Activated naive CD4-positive, alpha-beta T cell treated with Interleukin-2 at 50 U/mL for 16 hours (primary cell): Measurements from ENCODE around the gene SACM1L.

Experiments used
- DNase-seq: peaks from one replicate; pipeline ENCODE4 v3.0.0-alpha.2; 2020

Gene SACM1L, protein sequence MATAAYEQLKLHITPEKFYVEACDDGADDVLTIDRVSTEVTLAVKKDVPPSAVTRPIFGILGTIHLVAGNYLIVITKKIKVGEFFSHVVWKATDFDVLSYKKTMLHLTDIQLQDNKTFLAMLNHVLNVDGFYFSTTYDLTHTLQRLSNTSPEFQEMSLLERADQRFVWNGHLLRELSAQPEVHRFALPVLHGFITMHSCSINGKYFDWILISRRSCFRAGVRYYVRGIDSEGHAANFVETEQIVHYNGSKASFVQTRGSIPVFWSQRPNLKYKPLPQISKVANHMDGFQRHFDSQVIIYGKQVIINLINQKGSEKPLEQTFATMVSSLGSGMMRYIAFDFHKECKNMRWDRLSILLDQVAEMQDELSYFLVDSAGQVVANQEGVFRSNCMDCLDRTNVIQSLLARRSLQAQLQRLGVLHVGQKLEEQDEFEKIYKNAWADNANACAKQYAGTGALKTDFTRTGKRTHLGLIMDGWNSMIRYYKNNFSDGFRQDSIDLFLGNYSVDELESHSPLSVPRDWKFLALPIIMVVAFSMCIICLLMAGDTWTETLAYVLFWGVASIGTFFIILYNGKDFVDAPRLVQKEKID

DNA sequence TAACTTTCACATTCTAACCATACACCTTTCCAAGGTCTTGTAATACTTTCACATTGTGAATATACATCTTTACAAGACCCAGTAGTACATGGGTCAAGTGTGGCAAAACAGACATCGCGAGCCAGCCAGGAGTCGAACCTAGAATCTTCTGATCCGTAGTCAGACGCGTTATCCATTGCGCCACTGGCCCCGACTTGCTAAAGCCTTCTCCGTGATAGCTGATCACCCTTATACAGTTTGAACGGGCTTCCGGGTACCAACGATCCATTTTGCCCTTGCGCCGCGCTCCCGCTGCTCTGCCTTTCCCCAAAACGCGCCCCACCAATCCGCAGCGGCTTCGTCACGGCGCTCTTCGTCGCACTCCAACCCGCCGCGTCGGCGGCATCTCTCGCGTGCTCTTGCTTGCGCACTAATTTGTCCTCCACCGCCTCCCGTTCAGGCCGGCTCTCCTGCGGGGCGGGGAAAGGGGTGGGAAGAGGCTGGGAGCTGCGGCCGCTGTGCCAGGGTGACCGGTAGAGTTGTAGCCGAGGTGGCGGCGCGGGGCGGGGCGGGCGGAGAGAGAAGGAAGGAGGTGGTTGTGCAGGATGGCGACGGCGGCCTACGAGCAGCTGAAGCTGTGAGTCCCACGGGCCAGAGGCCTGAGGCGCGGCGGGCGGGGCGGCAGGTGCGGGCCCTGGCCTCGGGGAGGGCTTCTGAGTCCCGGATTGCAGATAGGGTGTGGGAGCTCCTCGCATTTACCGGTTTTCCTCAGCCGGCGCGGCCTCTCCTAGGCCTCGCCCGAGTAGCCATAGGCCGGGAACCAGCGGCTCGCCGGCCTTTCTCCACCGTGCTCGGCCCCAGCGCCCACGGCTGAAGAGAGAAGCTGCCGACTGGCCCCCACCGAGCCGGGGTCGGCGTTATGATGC lies at the start of gene SACM1L:
SACM1L (plus strand) TSS at position 515 of the 905 bp plus-strand sequence; CDS start at position 585, 70 bp downstream.
- peak; percentile 96 for DNase-seq

DNA sequence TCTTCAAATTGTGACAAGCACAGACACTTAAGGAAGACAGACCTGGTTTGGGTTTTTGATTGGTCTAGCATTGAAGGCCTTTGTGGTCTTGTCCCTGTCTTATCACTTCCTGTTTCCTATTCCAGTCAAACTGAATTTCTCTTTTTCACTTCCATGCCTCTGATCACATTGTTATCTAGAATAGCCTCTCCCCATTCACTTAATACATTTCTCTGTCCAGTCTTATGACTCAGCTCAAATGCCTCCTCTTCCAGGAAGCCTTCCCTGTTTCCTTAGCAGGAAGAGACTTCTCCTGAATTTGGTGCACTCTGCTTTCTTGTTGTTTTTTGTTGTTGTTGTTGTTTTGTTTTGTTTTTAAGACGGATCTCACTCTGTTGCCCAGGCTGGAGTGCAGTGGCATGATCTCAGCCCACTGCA lies 49.1 kb upstream of the SACM1L start:
- no peak for DNase-seq

DNA sequence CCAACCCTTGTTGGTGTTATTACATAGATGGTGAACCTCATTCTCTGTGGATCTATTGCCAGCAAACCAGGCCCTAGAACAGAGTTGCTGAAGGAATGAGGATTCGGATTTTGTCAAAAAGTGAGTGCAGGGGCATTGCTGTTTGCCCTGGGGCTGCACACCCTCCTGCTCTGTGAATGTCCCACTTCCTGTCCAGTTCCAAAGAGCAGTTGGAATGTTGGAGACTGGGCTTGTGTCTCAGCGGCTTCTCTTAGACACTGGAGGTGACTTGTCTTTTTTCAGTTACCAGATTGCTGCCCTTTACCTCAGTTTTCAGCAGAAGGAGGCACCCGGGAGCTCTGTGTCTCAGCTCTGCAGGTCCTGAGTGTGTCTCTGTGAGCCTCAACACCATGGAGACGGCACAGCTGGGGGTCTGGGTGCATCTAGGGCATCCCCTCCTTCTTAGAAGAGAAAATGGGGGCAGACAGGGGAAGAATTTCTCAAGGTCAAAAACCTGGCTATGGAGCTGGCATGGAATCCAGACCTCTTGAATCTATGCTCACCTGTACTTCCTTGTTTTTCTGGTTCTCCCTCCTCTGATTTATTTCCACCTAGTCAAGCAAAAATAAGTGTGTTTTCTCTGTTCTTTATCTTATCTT lies 48.4 kb upstream of the SACM1L start:
- DNase-seq = no peak

DNA sequence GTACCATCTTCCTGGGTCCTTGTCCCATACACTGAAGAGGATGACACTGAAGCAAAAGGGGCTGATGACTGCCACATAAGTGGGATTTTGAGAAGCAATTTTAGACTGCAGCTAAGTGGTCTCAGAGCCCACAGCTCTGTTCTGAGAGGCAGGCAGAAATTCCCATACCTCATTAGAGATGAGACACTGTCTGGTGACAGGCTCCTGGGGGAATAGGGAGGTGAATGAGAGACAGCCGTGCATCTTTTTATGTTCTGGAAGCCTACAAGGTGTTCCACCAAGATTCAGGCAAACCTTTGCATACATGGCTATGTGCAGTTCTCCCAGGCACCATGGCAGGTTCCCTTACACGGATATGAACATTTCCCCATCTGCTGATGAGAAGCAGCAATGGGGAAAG lies 47.4 kb upstream of the SACM1L start:
- DNase-seq = no peak

DNA sequence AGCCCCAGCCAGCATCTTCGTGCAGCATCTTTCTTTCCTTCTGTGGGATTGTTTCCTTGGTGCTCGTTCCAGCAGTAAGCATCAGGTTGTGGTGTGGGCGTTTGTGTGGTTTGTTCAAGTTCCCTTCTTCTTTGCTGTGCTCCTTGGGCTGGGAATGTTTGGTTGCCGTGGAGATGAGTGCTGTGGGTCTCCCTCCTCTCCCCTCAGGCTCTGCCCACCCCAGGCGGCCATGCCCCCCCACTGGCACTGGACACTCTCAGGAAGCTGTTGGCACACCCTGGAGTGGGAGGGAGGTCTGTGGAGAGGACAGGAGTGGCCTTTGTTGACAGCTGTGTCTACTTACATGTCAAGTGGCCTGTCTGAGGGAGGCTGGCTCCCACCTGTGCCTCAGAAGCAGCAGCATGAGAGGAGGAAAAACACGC lies 46.5 kb upstream of the SACM1L start:
- no peak for DNase-seq

DNA sequence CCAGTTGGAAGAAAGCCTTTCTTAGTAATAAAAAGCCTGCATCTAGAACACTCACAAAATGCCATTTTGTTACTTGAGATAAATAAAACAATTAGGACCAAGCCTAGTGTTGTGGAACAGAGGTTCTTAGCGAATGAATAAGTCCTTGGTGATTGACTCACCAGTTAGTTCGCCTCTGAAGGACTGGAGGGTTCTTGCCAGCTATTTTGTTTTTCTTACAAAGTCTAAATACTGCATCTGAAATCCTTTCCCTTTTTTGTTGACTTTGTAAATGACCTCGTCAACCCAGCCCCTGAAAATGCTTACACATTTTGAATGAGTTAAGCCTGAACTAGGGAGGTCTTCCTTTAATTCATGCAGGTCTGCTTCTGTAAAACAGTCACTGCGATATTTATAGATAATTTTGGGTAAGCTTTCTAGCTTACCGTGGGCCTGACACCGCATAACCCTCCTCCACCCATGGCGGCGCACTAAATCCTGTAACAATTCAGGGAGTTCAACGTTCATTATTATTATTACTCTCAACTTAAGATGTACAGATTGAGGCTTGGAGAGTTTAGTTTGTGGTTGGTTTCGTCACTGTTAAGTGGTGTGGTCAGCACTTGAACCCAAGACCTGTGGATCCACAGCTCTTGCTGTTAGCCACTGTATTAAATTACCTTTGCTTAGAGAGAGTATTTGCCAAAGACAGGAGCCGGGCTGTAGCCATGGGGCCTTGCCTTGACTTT lies 45.0 kb upstream of the SACM1L start:
- DNase-seq = no peak

DNA sequence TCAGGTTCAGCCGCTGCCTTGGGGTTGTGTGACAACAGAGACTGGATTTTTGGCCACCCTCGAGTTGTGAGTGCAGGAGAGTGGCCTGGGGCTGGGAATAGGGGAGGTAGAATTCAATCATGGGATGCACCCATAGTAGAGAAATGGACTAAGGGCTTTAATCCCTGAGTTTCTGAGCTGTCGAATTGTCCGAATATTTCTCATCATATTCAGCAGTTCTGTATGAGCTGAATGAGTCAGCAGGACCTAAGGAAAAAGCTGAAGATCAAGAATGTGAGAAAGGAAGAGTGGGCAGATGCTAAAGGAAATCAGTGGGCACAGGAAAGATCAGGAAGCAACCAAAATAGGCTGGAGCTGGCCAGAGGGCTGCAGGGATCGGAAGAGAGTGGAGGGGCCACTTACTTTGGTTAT lies 44.4 kb upstream of the SACM1L start:
- no peak for DNase-seq

DNA sequence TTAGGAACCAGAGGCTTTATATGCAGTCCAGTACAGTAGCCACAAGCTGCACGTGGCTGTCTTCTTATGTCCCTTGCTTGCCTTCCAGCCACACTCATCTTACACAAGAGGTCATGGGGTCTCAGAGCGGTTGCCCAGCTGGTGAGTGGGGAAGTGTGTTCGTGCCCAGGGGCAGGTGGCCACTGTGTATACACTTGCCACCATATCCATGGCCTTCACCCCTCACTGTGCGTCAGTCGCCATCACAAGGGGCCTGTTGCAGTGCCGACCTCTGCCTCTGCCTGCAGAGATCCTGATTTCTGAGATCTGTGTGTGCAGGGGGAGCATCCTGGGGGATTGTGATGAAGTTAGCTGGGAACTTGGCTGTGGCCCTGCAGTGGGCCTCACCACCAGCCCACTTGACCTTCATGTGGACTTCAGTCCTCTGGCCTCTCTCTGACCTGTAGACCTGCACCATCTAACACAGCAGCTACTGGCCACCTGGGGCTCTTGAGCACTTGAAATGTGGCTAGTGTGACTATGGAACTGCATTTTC lies 43.1 kb upstream of the SACM1L start:
- DNase-seq = no peak

DNA sequence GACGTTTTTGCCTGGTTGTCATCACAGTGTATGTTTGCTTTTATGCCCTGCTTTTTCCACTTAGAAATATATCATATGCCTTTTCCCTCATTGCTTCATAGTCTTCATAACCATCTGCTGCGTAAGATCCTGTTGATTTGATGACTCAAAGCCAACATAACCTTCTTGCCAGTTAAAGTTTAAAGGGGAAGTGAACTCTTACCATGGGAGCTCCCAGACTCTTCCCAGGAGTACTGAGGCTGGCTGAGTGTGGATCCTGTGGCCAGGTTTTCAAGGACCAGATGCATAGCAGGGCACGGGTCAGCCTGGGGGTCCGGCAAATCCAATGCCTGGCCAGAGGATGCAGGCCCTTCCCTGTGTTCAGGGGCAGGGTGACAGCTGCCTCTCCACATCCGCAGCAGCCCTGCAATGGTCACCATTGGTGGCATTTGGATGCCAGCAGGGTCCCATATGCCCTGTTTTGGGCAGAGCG lies 42.0 kb upstream of the SACM1L start:
- no peak for DNase-seq

DNA sequence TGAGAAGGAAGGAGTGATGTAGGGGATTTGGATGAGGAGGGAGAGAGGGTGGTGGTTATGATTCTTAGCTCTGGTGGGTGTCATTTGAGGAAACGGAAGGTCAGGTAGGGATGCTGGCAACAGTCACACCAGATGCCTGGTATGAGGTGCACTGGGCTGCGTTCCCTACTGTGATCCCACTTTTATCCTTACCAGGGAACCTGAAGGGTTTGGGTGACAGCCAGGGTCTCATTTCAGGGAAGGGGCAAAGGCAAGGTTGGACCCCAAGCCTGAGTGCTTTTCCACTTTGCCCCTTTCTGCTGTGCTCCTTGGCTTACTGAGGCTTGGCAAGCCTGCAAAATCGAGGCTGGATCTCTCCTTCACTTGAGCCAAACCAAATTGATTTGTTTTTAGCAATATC lies 36.0 kb upstream of the SACM1L start:
- DNase-seq = no peak

DNA sequence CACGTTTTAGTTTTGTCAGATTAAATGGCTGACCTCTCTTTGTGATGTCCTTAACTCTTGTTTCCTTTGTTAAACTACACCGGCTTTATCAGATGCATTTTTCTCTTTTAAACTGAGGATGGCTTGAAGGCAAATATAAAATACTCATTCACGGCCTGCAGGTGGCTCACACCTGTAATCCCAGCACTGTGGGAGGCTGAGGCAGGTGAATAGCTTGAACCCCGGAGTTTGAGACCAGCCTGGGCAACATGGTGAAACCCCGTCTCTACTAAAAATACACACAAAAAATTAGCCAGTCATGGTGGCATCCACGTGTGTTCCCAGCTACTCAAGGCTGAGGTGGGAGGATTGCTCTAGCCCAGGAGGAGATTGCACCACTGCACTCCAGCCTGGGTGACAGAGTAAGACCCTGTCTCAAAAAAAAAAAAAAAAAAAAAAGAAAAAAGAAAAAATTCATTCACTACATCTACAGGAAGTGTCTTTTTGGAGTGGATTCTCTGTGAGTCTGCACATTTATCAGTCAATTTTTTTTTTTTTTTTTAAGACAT lies 34.7 kb upstream of the SACM1L start:
- no peak for DNase-seq

DNA sequence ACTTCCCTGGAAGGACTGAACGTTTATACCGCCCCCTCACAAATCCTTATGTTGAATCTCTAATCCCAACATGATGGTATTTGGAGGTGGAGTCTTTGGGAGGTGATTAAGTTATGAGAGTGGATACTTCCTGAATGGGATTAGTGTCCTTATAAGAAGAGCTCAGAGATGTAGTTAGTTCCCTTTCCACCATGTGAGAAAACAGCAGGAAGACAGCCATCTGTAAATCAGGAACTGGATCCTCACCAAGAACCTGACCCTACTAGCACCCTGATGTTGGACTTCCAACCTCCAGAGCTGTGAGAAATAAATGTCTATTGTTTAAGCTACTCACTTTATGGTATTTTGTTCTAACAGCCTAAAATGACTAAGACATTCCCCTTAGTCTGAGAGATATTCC lies 33.3 kb upstream of the SACM1L start:
- DNase-seq = no peak

DNA sequence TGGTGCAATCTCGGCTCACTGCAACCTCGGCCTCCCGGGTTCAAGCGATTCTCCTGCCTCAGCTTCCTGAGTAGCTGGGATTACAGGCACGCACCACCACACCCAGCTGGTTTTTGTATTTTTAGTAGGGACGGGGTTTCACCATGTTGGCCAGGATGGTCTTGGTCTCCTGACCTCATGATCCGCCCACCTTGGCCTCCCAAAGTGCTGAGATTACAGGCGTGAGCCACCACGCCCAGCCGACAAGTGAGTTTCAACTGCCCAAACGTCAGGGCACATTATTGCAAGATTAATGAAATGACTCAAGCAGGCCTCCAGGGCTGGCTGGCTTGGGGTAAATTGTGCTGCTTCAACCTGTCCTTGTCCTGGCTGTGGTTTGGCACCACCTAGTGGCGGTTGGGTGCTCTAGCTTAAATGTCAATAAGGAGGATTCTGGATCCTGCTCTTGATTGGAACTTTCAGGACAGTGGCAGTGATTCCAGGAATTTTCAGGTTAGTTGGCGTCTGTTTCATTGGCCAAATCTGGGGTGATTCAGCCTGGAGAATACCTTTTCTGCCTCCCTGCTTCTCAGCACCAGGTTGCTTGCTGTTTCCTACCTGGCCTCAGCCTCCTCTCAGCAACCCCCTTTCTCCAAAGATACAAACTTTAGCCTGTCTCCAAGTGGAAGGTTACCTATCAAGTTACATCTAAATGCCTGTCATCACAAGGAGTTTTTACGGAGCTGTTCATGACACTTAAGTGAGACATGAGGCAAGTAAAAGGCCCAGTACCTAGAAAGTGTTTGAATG lies 32.4 kb upstream of the SACM1L start:
- peak; percentile 86 for DNase-seq

DNA sequence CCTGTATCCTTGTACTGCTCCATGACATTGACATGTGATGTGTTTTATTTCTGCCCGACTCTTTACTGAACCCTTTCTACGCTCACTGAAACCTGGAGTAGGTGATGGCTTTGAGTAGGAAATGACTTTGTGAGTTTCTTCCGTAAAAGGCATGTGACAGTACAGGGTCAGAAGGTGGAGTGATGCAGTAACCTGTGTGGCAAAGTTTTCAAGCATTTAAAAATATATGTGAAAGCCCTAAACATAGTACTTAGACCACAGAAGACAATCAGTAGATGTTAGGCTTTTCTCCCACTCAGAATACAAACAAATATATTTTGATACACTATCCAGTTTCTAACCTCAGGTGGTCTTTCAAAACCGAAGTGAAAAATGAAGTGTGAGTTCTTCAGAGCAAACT lies 31.3 kb upstream of the SACM1L start:
- no peak for DNase-seq

DNA sequence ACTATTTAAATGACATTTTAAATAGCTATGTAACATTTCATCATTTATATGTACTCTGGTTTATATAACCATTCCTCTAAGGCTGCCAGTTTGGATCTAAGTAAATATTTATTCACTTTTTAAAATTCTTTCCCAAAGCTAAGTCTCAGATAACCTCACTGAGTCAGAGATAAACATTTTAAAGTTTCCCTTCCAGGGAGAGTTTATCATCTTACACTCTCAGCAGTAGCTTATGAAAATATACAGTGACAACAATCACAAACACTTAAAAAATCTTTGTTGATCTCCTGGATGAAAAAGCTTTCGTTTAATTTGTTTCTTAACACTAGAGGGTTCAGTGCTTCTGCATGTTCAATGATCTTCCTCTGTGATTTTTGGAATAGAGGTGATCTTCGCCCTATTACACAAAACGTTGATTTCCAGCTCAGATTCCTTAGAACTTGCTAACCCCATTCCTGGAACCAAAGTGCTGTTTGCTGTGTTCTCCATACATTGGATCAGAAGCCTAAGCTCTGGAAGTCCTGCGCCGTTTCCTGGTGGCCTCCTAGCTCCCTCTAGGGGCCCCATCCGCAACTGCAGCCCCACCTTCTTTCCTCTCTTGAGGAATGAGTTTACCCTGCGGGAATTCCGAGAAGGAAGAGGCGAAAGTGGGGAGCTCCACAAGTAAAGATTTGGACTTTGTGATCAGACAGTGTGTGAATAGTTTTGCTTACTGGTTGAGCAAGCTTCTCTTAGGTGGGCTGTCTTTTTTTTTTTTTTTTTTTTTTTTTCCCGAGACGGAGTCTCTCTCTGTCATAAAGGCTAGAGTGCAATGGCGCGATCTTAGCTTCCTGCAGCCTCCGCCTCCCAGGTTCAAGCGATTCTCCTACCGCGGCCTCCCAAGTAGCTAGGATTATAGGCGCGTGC lies 29.3 kb upstream of the SACM1L start:
- DNase-seq = peak; percentile 52

DNA sequence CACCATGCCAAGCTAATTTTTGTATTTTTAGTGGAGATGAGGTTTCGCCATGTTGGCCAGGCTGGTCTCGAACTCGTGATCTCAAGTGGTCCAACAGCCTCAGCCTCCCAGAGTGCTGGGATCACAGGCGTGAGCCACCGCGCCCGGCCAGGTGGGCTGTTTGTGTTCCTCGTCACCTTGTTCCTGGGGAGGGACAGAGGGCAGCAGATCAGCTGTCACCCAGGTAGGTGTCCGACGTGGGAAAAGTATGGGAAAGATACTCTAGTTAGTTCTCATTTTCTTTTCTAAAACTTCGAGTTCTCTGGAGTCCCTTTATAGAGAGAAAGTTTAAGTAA lies 28.7 kb upstream of the SACM1L start:
- DNase-seq = no peak

DNA sequence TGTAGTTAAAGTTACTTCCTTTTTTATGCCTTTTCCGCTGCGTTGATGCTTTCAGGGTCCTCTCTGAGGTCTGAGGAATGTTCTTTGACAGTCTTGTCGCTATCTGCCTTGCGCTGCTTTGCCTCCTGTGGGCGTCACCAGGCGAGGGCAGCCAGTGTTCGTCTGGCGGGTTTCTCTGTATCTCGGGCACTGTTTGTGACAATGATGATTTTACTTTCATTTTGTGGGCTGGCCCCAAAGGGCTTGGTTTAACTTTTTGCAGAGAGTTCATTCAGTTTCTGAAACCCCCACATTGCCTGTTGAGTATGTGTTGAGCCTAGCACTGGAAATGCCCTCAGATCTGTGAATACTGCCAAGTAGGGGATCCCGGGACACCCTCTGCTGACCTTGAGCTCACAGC lies 24.6 kb upstream of the SACM1L start:
- DNase-seq = peak; percentile 79

DNA sequence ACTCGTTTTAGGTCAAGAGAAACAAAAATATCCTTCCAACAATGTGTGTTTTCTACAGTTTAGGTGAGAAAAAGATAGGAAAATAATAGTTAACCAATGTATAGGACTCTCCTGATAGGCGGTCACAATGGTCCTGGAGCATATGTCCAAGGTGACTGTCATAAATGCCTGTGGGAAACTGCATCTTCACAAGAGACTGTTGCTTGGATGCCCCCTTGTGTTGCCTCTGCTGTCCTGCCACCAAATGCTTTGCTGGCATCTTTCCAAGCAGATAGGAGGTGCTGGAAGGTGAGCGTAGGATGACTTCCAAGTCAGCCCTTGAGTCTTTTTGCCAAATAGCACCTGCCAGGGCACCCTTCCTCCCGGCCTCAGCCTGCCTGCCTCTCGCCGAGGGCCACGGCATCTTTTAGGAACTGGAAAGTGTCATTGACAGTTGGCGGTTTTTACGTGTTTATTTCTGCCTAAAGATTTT lies 24.1 kb upstream of the SACM1L start:
- peak; percentile 55 for DNase-seq

DNA sequence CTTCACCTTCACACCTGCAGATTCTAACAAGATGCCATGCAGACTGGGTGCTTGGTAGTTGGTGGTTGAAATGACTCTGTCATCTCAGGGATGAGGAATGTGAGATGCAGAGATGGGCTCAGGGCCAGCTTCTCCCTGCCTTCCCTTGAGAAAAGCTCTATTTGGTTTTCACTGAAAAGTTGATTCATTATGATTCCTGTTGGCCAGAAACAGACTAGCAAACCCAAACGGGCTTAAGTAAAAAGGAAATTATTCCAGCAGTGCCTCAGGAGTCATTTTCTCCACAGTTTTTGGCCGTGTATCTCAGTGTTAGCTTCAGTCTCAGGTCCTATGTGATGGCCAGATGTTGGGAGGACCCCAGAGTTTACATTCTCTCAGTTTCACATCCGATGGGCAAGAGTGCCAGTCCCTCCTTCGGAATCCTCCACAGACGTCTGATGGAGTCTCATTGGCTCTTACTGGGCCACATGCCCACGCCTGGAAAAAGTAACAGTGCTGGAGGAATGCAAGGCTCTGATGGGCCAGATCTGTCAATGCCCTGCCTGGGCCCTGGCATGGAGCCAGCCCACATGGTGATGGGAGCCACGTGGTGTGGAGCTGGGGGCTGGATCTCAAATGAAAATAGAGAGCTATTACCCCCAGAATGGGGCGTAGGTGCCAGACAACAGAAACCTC lies 22.3 kb upstream of the SACM1L start:
- no peak for DNase-seq
